Measurements from ENCODE around the gene FBXW12.
"Not testable (repeated sequence)": the region's sequence is repeated elsewhere in the genome, so short reads cannot be mapped to it uniquely, and the experiment has no call there.

FBXW12 gene

GRCh38 chr3:48400824-48401433 lies 28.9 kb downstream of the FBXW12 start:
- Histone ChIP-seq H3K4me3 (ENCODE audit: insufficient read depth, low read depth, low read length) (no peak overlapping the region), H3K9me3 (ENCODE audit: control insufficient read depth, low read length) (no peaks in the 10 kb centered on the region), H3K27me3 (ENCODE audit: control insufficient read depth, insufficient read depth, low read length, poor library complexity, severe bottlenecking) (no peaks in the 10 kb centered on the region), H3K4me1 (ENCODE audit: control insufficient read depth, insufficient read depth, low read length) (no peaks in the 10 kb centered on the region), H3K36me3 (ENCODE audit: control insufficient read depth, insufficient read depth, low read length) (peaks cover 16% of the 10 kb centered on the region), H3K27ac (ENCODE audit: insufficient read depth, low read depth, low read length, poor library complexity, severe bottlenecking) (no peak overlapping the region)
- WGBS, 2 experiments = 84 to 86% methylated on average over 6 of the region's 6 CpGs

- H3K36me3 ChIP-seq (ENCODE audit: control insufficient read depth, insufficient read depth, low read length) = peaks cover 16% of the 10 kb centered on the region
- not testable (repeated sequence) for H3K4me3 ChIP-seq (ENCODE audit: insufficient read depth, low read depth, low read length); H3K4me1 ChIP-seq (ENCODE audit: control insufficient read depth, insufficient read depth, low read length); H3K9me3 ChIP-seq (ENCODE audit: control insufficient read depth, low read length); H3K27ac ChIP-seq (ENCODE audit: insufficient read depth, low read depth, low read length, poor library complexity, severe bottlenecking); H3K27me3 ChIP-seq (ENCODE audit: control insufficient read depth, insufficient read depth, low read length, poor library complexity, severe bottlenecking)
- 93 to 96% methylated on average over 12 of the region's 12 CpGs for WGBS, 2 experiments
Measured at GRCh38 chr3:48401434-48401901, 29.4 kb downstream of the FBXW12 start.

GRCh38 chr3:48402281-48402732 lies 30.3 kb downstream of the FBXW12 start:
- Histone ChIP-seq H3K27ac (ENCODE audit: insufficient read depth, low read depth, low read length, poor library complexity, severe bottlenecking) (no peak overlapping the region), H3K4me1 (ENCODE audit: control insufficient read depth, insufficient read depth, low read length) (no peaks in the 10 kb centered on the region), H3K36me3 (ENCODE audit: control insufficient read depth, insufficient read depth, low read length) (peaks cover 16% of the 10 kb centered on the region), H3K27me3 (ENCODE audit: control insufficient read depth, insufficient read depth, low read length, poor library complexity, severe bottlenecking) (no peaks in the 10 kb centered on the region), H3K9me3 (ENCODE audit: control insufficient read depth, low read length) (no peaks in the 10 kb centered on the region), H3K4me3 (ENCODE audit: insufficient read depth, low read depth, low read length) (no peak overlapping the region)
- 91 to 95% methylated on average over 8 of the region's 8 CpGs for WGBS, 2 experiments

- Histone ChIP-seq H3K36me3 (ENCODE audit: control insufficient read depth, insufficient read depth, low read length) (peaks cover 19% of the 10 kb centered on the region), H3K4me3 (ENCODE audit: insufficient read depth, low read depth, low read length) (no peak overlapping the region), H3K4me1 (ENCODE audit: control insufficient read depth, insufficient read depth, low read length) (no peaks in the 10 kb centered on the region), H3K9me3 (ENCODE audit: control insufficient read depth, low read length) (no peaks in the 10 kb centered on the region), H3K27ac (ENCODE audit: insufficient read depth, low read depth, low read length, poor library complexity, severe bottlenecking) (no peak overlapping the region), H3K27me3 (ENCODE audit: control insufficient read depth, insufficient read depth, low read length, poor library complexity, severe bottlenecking) (no peaks in the 10 kb centered on the region)
- WGBS, 2 experiments = 98% methylated on average over 3 of the region's 3 CpGs
Measured at GRCh38 chr3:48402907-48403306, 30.9 kb downstream of the FBXW12 start.

- Histone ChIP-seq H3K27ac (ENCODE audit: insufficient read depth, low read depth, low read length, poor library complexity, severe bottlenecking) (no peak overlapping the region), H3K36me3 (ENCODE audit: control insufficient read depth, insufficient read depth, low read length) (peaks cover 22% of the 10 kb centered on the region), H3K27me3 (ENCODE audit: control insufficient read depth, insufficient read depth, low read length, poor library complexity, severe bottlenecking) (no peaks in the 10 kb centered on the region), H3K9me3 (ENCODE audit: control insufficient read depth, low read length) (no peaks in the 10 kb centered on the region), H3K4me1 (ENCODE audit: control insufficient read depth, insufficient read depth, low read length) (no peaks in the 10 kb centered on the region), H3K4me3 (ENCODE audit: insufficient read depth, low read depth, low read length) (no peak overlapping the region)
- WGBS, 2 experiments = 95% methylated on average over 15 of the region's 15 CpGs
Measured at GRCh38 chr3:48403533-48404439, 31.8 kb downstream of the FBXW12 start.

GRCh38 chr3:48404440-48405342 lies 32.7 kb downstream of the FBXW12 start:
- Histone ChIP-seq H3K4me3 (ENCODE audit: insufficient read depth, low read depth, low read length) (no peak overlapping the region), H3K4me1 (ENCODE audit: control insufficient read depth, insufficient read depth, low read length) (no peaks in the 10 kb centered on the region), H3K36me3 (ENCODE audit: control insufficient read depth, insufficient read depth, low read length) (peaks cover 31% of the 10 kb centered on the region), H3K27me3 (ENCODE audit: control insufficient read depth, insufficient read depth, low read length, poor library complexity, severe bottlenecking) (no peaks in the 10 kb centered on the region), H3K9me3 (ENCODE audit: control insufficient read depth, low read length) (no peaks in the 10 kb centered on the region), H3K27ac (ENCODE audit: insufficient read depth, low read depth, low read length, poor library complexity, severe bottlenecking) (no peak overlapping the region)
- WGBS, 2 experiments = 95 to 96% methylated on average over 21 of the region's 21 CpGs

- no peak overlapping the region for H3K4me3 ChIP-seq (ENCODE audit: insufficient read depth, low read depth, low read length)
- no peaks in the 10 kb centered on the region for H3K27me3 ChIP-seq (ENCODE audit: control insufficient read depth, insufficient read depth, low read length, poor library complexity, severe bottlenecking)
- no peaks in the 10 kb centered on the region for H3K9me3 ChIP-seq (ENCODE audit: control insufficient read depth, low read length)
- H3K36me3 ChIP-seq (ENCODE audit: control insufficient read depth, insufficient read depth, low read length) = peaks cover 38% of the 10 kb centered on the region
- no peak overlapping the region for H3K27ac ChIP-seq (ENCODE audit: insufficient read depth, low read depth, low read length, poor library complexity, severe bottlenecking)
- H3K4me1 ChIP-seq (ENCODE audit: control insufficient read depth, insufficient read depth, low read length) = no peaks in the 10 kb centered on the region
- WGBS, 2 experiments = 92 to 95% methylated on average over 13 of the region's 13 CpGs
Measured at GRCh38 chr3:48405343-48405881, 33.4 kb downstream of the FBXW12 start.

GRCh38 chr3:48405971-48406370 lies 34.0 kb downstream of the FBXW12 start:
- Histone ChIP-seq H3K27me3 (ENCODE audit: control insufficient read depth, insufficient read depth, low read length, poor library complexity, severe bottlenecking) (no peaks in the 10 kb centered on the region), H3K36me3 (ENCODE audit: control insufficient read depth, insufficient read depth, low read length) (peaks cover 41% of the 10 kb centered on the region), H3K9me3 (ENCODE audit: control insufficient read depth, low read length) (no peaks in the 10 kb centered on the region), H3K4me3 (ENCODE audit: insufficient read depth, low read depth, low read length) (no peak overlapping the region), H3K4me1 (ENCODE audit: control insufficient read depth, insufficient read depth, low read length) (no peaks in the 10 kb centered on the region), H3K27ac (ENCODE audit: insufficient read depth, low read depth, low read length, poor library complexity, severe bottlenecking) (no peak overlapping the region)
- 90 to 100% methylated on average over 1 of the region's 1 CpG for WGBS, 2 experiments

- WGBS, 2 experiments = 95 to 97% methylated on average over 18 of the region's 18 CpGs
- Histone ChIP-seq H3K27me3 (ENCODE audit: control insufficient read depth, insufficient read depth, low read length, poor library complexity, severe bottlenecking) (no peaks in the 10 kb centered on the region), H3K36me3 (ENCODE audit: control insufficient read depth, insufficient read depth, low read length) (peaks cover 45% of the 10 kb centered on the region), H3K4me3 (ENCODE audit: insufficient read depth, low read depth, low read length) (no peak overlapping the region), H3K9me3 (ENCODE audit: control insufficient read depth, low read length) (no peaks in the 10 kb centered on the region), H3K4me1 (ENCODE audit: control insufficient read depth, insufficient read depth, low read length) (no peaks in the 10 kb centered on the region), H3K27ac (ENCODE audit: insufficient read depth, low read depth, low read length, poor library complexity, severe bottlenecking) (no peak overlapping the region)
Measured at GRCh38 chr3:48406443-48407431, 34.7 kb downstream of the FBXW12 start.

All from ectodermal cell (in vitro differentiated cells).